RKO (cell line): Measurements from ENCODE around the gene C6orf47.

Source experiments
- DNase-seq: peaks from one replicate; pipeline ENCODE4 v3.0.0-alpha.2; 2016; ENCODE audit warnings: low spot score

The C6orf47 gene

GRCh38 chr6:31687860-31688693, 27.5 kb upstream of the C6orf47 start:
- no peak for DNase-seq

- DNase-seq: no peak
Observed at GRCh38 chr6:31687321-31687720, 26.7 kb upstream of the C6orf47 start.

GRCh38 chr6:31686483-31686882, 25.9 kb upstream of the C6orf47 start:
- no peak for DNase-seq

GRCh38 chr6:31683591-31683990, 23.0 kb upstream of the C6orf47 start:
- DNase-seq: no peak

- DNase-seq: peak; percentile 77
Observed at GRCh38 chr6:31681135-31681671, 20.6 kb upstream of the C6orf47 start.

GRCh38 chr6:31680226-31681134, 19.9 kb upstream of the C6orf47 start, which contains the start of gene LY6G5C:
LY6G5C (minus strand) TSS chr6:31681067; CDS start chr6:31680373, 694 bp downstream.
- DNase-seq: peak; percentile 94

GRCh38 chr6:31677955-31678354, 17.4 kb upstream of the C6orf47 start:
- no peak for DNase-seq

- DNase-seq: no peak
Observed at GRCh38 chr6:31676904-31677303, 16.3 kb upstream of the C6orf47 start.

- no peak for DNase-seq
Observed at GRCh38 chr6:31676322-31676903, 15.8 kb upstream of the C6orf47 start.

GRCh38 chr6:31669676-31670075, 9.1 kb upstream of the C6orf47 start, which contains the start of gene LY6G5B:
LY6G5B (plus strand) TSS chr6:31669976; CDS start chr6:31670951, 975 bp downstream.
- no peak for DNase-seq

- DNase-seq: peak; percentile 33
Observed at GRCh38 chr6:31666337-31666965, 5.9 kb upstream of the C6orf47 start.

- peak; percentile 97 for DNase-seq
Observed at GRCh38 chr6:31665501-31666336, 5.1 kb upstream of the C6orf47 start, which contains the start of gene CSNK2B. CSNK2B (plus strand) TSS chr6:31666080; CDS start chr6:31666832, 752 bp downstream.

GRCh38 chr6:31664790-31665500, 4.4 kb upstream of the C6orf47 start, which contains the start of gene GPANK1:
GPANK1 (minus strand) TSS chr6:31664997; CDS start chr6:31664478, 519 bp downstream.
- peak; percentile 98 for DNase-seq

GRCh38 chr6:31663961-31664789, 3.6 kb upstream of the C6orf47 start:
- DNase-seq: peak; percentile 94

- DNase-seq: peak; percentile 89
Observed at GRCh38 chr6:31663126-31663960, 2.8 kb upstream of the C6orf47 start.

- DNase-seq: no peak
Observed at GRCh38 chr6:31662124-31662723, 1.6 kb upstream of the C6orf47 start.
